ENCODE measurements around the gene TUBD1.

DNA sequence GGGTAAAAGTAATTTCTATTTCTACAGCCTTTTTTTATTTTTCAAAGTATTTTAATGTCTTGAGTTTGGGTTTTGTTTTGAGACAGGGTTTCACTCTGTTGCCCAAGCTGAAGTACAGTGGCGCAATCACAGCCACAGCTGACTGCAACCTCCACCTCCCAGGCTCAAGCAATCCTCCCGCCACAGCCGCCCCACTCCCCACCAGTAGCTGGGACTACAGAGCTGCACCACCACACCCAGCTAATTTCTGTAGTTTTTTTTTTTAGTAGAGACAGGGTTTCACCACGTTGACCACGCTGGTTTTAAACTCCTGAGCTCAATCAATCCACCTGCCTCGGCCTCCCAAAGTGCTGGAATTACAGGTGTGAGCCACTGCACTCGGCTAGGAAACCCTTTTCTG, 44.0 kb downstream of the TUBD1 start:
- TF ChIP-seq CTCF (IDR thresholded peaks at IDR 0.05; ENCODE audit: borderline replicate concordance, extremely low read depth, low read length, poor library complexity, severe bottlenecking): no peak
- no peak for TF ChIP-seq EZH2 (IDR thresholded peaks at IDR 0.05; ENCODE audit: borderline replicate concordance, low read depth, low read length, severe bottlenecking)
